ENCODE data around the gene LCN10.

- TF ChIP-seq CTCF (IDR thresholded peaks at IDR 0.05) (no peak), POLR2AphosphoS5 (IDR thresholded peaks at IDR 0.05; ENCODE audit: insufficient read depth in 1 of 2, low read depth in 1 of 2) (no peak), POLR2A (IDR thresholded peaks at IDR 0.05) (no peak)
Observed at GRCh38 chr9:136729926-136730325, 12.8 kb downstream of the LCN10 start.

Data from vagina (tissue), 2 donors.